ENCODE results near the gene MSRB2.

The MSRB2 gene

GRCh38 chr10:23114228-23114850 is 19.0 kb downstream of the MSRB2 start:
- DNase-seq: no peak

- no peak for DNase-seq
These were observed 21.3 kb downstream of the MSRB2 start for GRCh38 chr10:23116486-23117205.

- no peak for DNase-seq
These were observed 24.9 kb downstream of the MSRB2 start for GRCh38 chr10:23120001-23120934.

GRCh38 chr10:23121135-23121534 is 25.8 kb downstream of the MSRB2 start:
- no peak for DNase-seq

- no peak for DNase-seq
These were observed 41.1 kb downstream of the MSRB2 start for GRCh38 chr10:23136462-23136861.

- no peak for DNase-seq
These were observed 44.3 kb downstream of the MSRB2 start for GRCh38 chr10:23139677-23140076.

GRCh38 chr10:23141995-23142394 is 46.6 kb downstream of the MSRB2 start:
- DNase-seq: no peak

- no peak for DNase-seq
These were observed 50.9 kb downstream of the MSRB2 start for GRCh38 chr10:23146258-23146657.

- no peak for DNase-seq
These were observed 51.7 kb downstream of the MSRB2 start for GRCh38 chr10:23147035-23147434.

- DNase-seq: no peak
These were observed 52.8 kb downstream of the MSRB2 start for GRCh38 chr10:23148214-23148613.

GRCh38 chr10:23150091-23150490 is 54.7 kb downstream of the MSRB2 start:
- peak; percentile 24 for DNase-seq

GRCh38 chr10:23150610-23151009 is 55.2 kb downstream of the MSRB2 start:
- DNase-seq: no peak

- DNase-seq: no peak
These were observed 55.7 kb downstream of the MSRB2 start for GRCh38 chr10:23151071-23151470.

GRCh38 chr10:23155169-23155568 is 59.8 kb downstream of the MSRB2 start:
- no peak for DNase-seq

- no peak for DNase-seq
These were observed 61.2 kb downstream of the MSRB2 start for GRCh38 chr10:23156447-23157150.

GRCh38 chr10:23157239-23157681 is 61.9 kb downstream of the MSRB2 start:
- DNase-seq: no peak

- no peak for DNase-seq
These were observed 62.5 kb downstream of the MSRB2 start for GRCh38 chr10:23157691-23158369.

- DNase-seq: peak; percentile 42
These were observed 63.0 kb downstream of the MSRB2 start for GRCh38 chr10:23158370-23158769.

GRCh38 chr10:23171232-23171876 is 76.0 kb downstream of the MSRB2 start:
- DNase-seq: peak; percentile 63

Measured in right hindlimb (tissue), 1 donor.